Right lobe of liver (tissue), 6 donors: Measurements from ENCODE around the gene ULK4. TPM values are rescaled to one million over a fixed set of nuclear protein-coding genes. Genes with fewer than 3 reads are reported as not detected.
A peak's percentile ranks its signal among the peaks of the same experiment; 100 is the strongest.

Source experiments
- ATAC-seq, 4 donors: fragments of 200-7000 bp; cut with Tn5 transposase; one replicate each; pipeline ENCODE4 v1.9.1; 2020; ENCODE audit warnings: mild to moderate bottlenecking in 4 of 4, moderate library complexity in 4 of 4
- DNase-seq, 3 donors: peaks; one replicate each; pipeline ENCODE4 v3.0.0-alpha.2; 2020
- H3K27ac ChIP-seq, 3 donors: fragments of 200-600 bp; one replicate each; pipeline ENCODE4 v1.8.0; 2022
- H3K27me3 ChIP-seq, 2 donors: fragments of 200-600 bp; one replicate each; pipeline ENCODE4 v1.8.0; 2022
- H3K36me3 ChIP-seq, 4 donors: fragments of 200-600 bp; sonication (generic) in 1 of 4; one replicate each; pipeline versions ENCODE4 v1.5.1 to v1.8.0; 2017 to 2022; ENCODE audit warnings: control low read depth in 1 of 4
- H3K4me1 ChIP-seq, 4 donors: fragments of 200-600 bp; sonication (generic) in 1 of 4; one replicate each; pipeline versions ENCODE4 v1.5.1 to v1.8.0; 2017 to 2022; ENCODE audit warnings: control low read depth in 1 of 4
- H3K4me3 ChIP-seq, 3 donors: fragments of 200-600 bp; one replicate each; pipeline ENCODE4 v1.8.0; 2022
- H3K9me3 ChIP-seq, 4 donors: fragments of 200-600 bp; sonication (generic) in 1 of 4; one replicate each; pipeline versions ENCODE4 v1.5.1 to v1.8.0; 2017 to 2022; ENCODE audit warnings: control low read depth in 1 of 4
- CTCF ChIP-seq, 4 donors: fragments of 200-600 bp in 3 of 4; fragments of 450-650 bp in 1 of 4; IDR thresholded peaks; one replicate each; pipeline versions ENCODE4 v1.5.1 to v1.8.0; 2016 to 2022; ENCODE audit warnings: antibody characterized with exemption in 4 of 4, mild to moderate bottlenecking in 2 of 4
- POLR2A ChIP-seq: fragments of 450-650 bp; IDR thresholded peaks from one replicate; pipeline ENCODE4 v1.6.1; 2017; ENCODE audit warnings: antibody characterized with exemption, mild to moderate bottlenecking
- WGBS: methylation state at CpG from one replicate; pipeline ENCODE4 v1.1.6; 2018; ENCODE audit warnings: low coverage, low lambda C conversion rate; ENCODE audit not compliant: insufficient coverage; ENCODE audit errors: missing lambda C conversion rate; 5-methylcytosine and 5-hydroxymethylcytosine counted together
- intact Hi-C, 2 donors: fragments of 100-400 bp; cut with DNase I; formaldehyde crosslinking; loops; one replicate each; pipeline versions ENCODE4 v1.11.2 to v1.14.1; 2022
- total RNA-seq, 6 experiments: library from RNA; depleted of rRNA in 2 of 6; stranded (reverse); fragments of >200 nt in 2 of 6; fragmentation: NEBNext Ultra II Directional in 3 of 6; extraction: Animal tissue kit (Norgen Biotek cat#: 25700) in 3 of 6; gene quantifications; one replicate each; pipeline versions ENCODE4 v1.1.0 to v1.2.4, GENCODE V29; 2016 to 2023
- donor health status: DM: no; HTN: yes; CAD: no.
- donor health status: DM: no; HTN: no; CAD: no.
- donor health status: DM: no; HTN: no; CAD: no.
- donor health status: DM: no; HTN: yes; CAD: no.
- donor health status: DM: no; HTN: yes; CAD: no.

The ULK4 gene
- total RNA-seq, 6 experiments from 2014 or later = 2.8 to 5.6 (median 4.9) TPM

- Histone ChIP-seq H3K4me1 (peaks cover 0 to 28% (median 10%) of the 10 kb centered on the region in 4 donors), H3K36me3 (no peaks in the 10 kb centered on the region), H3K9me3 (no peaks in the 10 kb centered on the region), H3K27me3 (no peaks in the 10 kb centered on the region), H3K27ac (no peak overlapping the region), H3K4me3 (no peak overlapping the region)
- TF ChIP-seq CTCF (IDR thresholded peaks at IDR 0.05) (no peak), POLR2A (no peak)
- ATAC-seq (peak in 3 of 4 donors; percentile 35 to 51 (median 37)), DNase-seq (no peak)
- intact Hi-C loops = no loop called here
Observed at GRCh38 chr3:41632700-41633099, 329.2 kb downstream of the ULK4 start.

GRCh38 chr3:41630708-41631107 is 331.2 kb downstream of the ULK4 start:
- peaks cover 0 to 33% (median 14%) of the 10 kb centered on the region in 4 donors for H3K4me1 ChIP-seq
- no peak for DNase-seq
- peak; percentile 13 to 47 (median 20) for ATAC-seq
- H3K36me3 ChIP-seq = no peaks in the 10 kb centered on the region
- no peak overlapping the region for H3K27ac ChIP-seq
- H3K27me3 ChIP-seq = no peaks in the 10 kb centered on the region
- TF ChIP-seq CTCF (IDR thresholded peaks at IDR 0.05) (no peak), POLR2A (no peak)
- H3K4me3 ChIP-seq = no peak overlapping the region
- intact Hi-C loops = no loop called here
- H3K9me3 ChIP-seq = no peaks in the 10 kb centered on the region

- no peaks in the 10 kb centered on the region for H3K36me3 ChIP-seq
- H3K4me1 ChIP-seq = peaks cover 0 to 33% (median 14%) of the 10 kb centered on the region in 4 donors
- WGBS = 100% methylated on average over 1 of the region's 1 CpG
- no peak overlapping the region for H3K4me3 ChIP-seq
- intact Hi-C loops = no loop called here
- TF ChIP-seq POLR2A (no peak), CTCF (IDR thresholded peaks at IDR 0.05) (no peak)
- no peaks in the 10 kb centered on the region for H3K9me3 ChIP-seq
- no peaks in the 10 kb centered on the region for H3K27me3 ChIP-seq
- DNase-seq = no peak
- no peak overlapping the region for H3K27ac ChIP-seq
- ATAC-seq = peak in 3 of 4 donors; percentile 15 to 39 (median 30)
Observed at GRCh38 chr3:41629986-41630385, 331.9 kb downstream of the ULK4 start.

GRCh38 chr3:41629072-41629471 is 332.8 kb downstream of the ULK4 start:
- TF ChIP-seq POLR2A = no peak
- no peak for TF ChIP-seq CTCF (IDR thresholded peaks at IDR 0.05)
- intact Hi-C loops = no loop called here
- no peak overlapping the region for H3K27ac ChIP-seq
- H3K36me3 ChIP-seq = no peaks in the 10 kb centered on the region
- no peak overlapping the region for H3K4me3 ChIP-seq
- 77% methylated on average over 4 of the region's 4 CpGs for WGBS
- H3K9me3 ChIP-seq = no peaks in the 10 kb centered on the region
- no peak for DNase-seq
- no peak for ATAC-seq
- H3K4me1 ChIP-seq = peaks cover 0 to 33% (median 14%) of the 10 kb centered on the region in 4 donors
- no peaks in the 10 kb centered on the region for H3K27me3 ChIP-seq

- no peaks in the 10 kb centered on the region for H3K36me3 ChIP-seq
- H3K4me1 ChIP-seq = peaks cover 0 to 33% (median 14%) of the 10 kb centered on the region in 4 donors
- peak overlapping the region in 2 of 3 donors; percentile 5 to 15 for H3K4me3 ChIP-seq
- intact Hi-C loops = no loop called here
- WGBS = 29% methylated on average over 5 of the region's 5 CpGs
- H3K27ac ChIP-seq = peak overlapping the region in 2 of 3 donors; percentile 58 to 68
- ATAC-seq = peak; percentile 91 to 93 (median 92)
- no peak for TF ChIP-seq POLR2A
- TF ChIP-seq CTCF (IDR thresholded peaks at IDR 0.05) = no peak
- H3K9me3 ChIP-seq = no peaks in the 10 kb centered on the region
- DNase-seq = no peak
- H3K27me3 ChIP-seq = no peaks in the 10 kb centered on the region
Observed at GRCh38 chr3:41627477-41628087, 334.3 kb downstream of the ULK4 start.
